Activated CD4-positive, alpha-beta memory T cell treated with anti-CD3 and anti-CD28 coated beads, Interleukin-2, amount 10 ng/mL, durations not matched to agents 7 days and 5 days (primary cell): ENCODE data around the gene NPSR1. TPM values are rescaled to one million over a fixed set of nuclear protein-coding genes. Genes with fewer than 3 reads are reported as not detected.
"Not testable (repeated sequence)": the region's sequence is repeated elsewhere in the genome, so short reads cannot be mapped to it uniquely, and the experiment has no call there.

ENCODE experiments used
- CTCF ChIA-PET: fragments of 350-600 bp; sonication (Branson Sonifier 250); formaldehyde crosslinking; loops from one replicate; lab custom pipeline; 2021; ENCODE audit warnings: antibody characterized with exemption, inconsistent platforms; lab: Charles Lee
- POLR2A ChIA-PET: fragments of 350-600 bp; sonication (Branson Sonifier 250); formaldehyde crosslinking; loops from one replicate; lab custom pipeline; 2021; ENCODE audit warnings: antibody characterized with exemption; lab: Charles Lee
- DNase-seq: peaks from one replicate; pipeline ENCODE4 v3.0.0-alpha.2; 2020
- H3K27ac Mint-ChIP-seq: one replicate; pipeline ENCODE4 v1.8.0; 2021; ENCODE audit warnings: mild to moderate bottlenecking, mixed read lengths
- H3K27me3 Mint-ChIP-seq: one replicate; pipeline ENCODE4 v1.8.0; 2021; ENCODE audit warnings: mixed read lengths
- H3K36me3 Mint-ChIP-seq: one replicate; pipeline ENCODE4 v1.8.0; 2021; ENCODE audit warnings: low read depth, mixed read lengths
- H3K4me1 Mint-ChIP-seq: one replicate; pipeline ENCODE4 v1.8.0; 2021; ENCODE audit warnings: mixed read lengths
- H3K4me3 Mint-ChIP-seq: one replicate; pipeline ENCODE4 v1.8.0; 2021; ENCODE audit warnings: mild to moderate bottlenecking, mixed read lengths
- H3K9me3 Mint-ChIP-seq: one replicate; pipeline ENCODE4 v1.8.0; 2021; ENCODE audit warnings: mixed read lengths
- total RNA-seq, 2 experiments: library from RNA; stranded (reverse); gene quantifications; one replicate each; pipeline ENCODE4 v1.2.3, GENCODE V29; 2021

NPSR1 gene
- total RNA-seq, 2 experiments from 2014 or later: not detected

DNA sequence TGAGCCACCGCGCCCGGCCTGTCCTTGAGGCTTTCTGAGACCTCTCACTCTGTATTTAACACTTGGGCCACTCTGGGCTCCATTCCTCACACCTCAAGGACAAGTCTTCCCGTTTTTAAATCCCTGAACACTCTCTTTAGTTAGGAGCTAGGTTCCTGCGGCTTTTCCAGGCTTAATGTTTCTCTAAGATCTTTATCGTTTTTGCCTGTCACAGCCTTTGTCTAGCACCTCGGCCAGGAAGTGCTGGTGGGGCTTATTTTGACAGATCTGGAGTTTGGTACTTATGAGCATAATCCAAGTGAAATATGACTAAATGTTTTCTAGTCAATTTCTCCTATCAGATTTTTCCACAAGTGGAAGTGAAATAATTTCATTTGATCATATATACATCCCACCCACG, 192.7 kb downstream of the NPSR1 start:
- Mint-ChIP-seq H3K4me3 (no peak overlapping the region), H3K4me1 (no peaks in the 10 kb centered on the region), H3K9me3 (no peaks in the 10 kb centered on the region), H3K27ac (no peak overlapping the region), H3K27me3 (no peaks in the 10 kb centered on the region), H3K36me3 (no peaks in the 10 kb centered on the region)
- ChIA-PET POLR2A (interaction anchor here (0.6 kb wide), 1 partner anchor 16 kb away, joined by 3 read pairs; no protein-coding TSS in a partner anchor), CTCF (no interaction called here)
- no peak for DNase-seq

DNA sequence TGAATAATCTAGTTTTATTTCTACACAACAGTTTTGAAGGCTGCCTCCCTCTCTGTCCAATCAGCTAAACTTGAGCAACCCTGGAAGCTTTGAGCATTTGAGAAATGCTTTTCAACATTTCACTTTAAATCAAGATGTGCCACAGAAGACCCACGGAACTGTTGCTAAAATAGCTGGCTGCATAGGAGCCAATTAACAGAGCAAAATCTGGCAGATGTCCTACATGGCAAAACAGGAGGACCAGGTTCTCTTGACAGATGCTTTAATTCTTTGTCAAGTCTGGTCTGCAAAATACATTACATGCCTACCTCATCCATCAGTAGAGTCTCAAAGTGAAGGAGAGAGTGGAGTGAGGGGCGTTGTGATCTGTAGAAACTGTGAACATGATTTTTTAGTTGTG, 193.4 kb downstream of the NPSR1 start:
- Mint-ChIP-seq H3K4me3 (no peak overlapping the region), H3K36me3 (no peaks in the 10 kb centered on the region)

DNA sequence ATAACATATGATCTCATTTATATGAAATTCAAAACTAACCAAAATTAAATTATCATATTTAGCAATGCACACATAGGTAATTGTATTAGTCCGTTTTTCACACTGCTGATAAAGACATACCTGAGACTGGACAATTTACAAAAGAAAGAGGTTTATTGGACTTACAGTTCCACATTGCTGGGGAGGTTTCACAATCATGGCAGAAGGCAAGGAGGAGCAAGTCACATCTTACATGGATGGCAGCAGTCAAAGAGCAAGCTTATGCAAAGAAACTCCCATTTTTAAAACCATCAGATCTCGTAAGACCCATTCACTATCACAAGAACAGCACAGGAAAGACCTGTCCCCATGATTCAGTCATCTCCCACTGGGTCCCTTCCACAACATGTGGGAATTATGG, 200.4 kb downstream of the NPSR1 start:
- POLR2A ChIA-PET, H3K36me3 Mint-ChIP-seq, H3K4me1 Mint-ChIP-seq, DNase-seq, CTCF ChIA-PET, H3K4me3 Mint-ChIP-seq, H3K9me3 Mint-ChIP-seq, H3K27ac Mint-ChIP-seq: not testable (repeated sequence)
- peaks cover 11% of the 10 kb centered on the region for H3K27me3 Mint-ChIP-seq

More for the DNA sequence above, 193.4 kb downstream of the NPSR1 start:
- H3K4me1 Mint-ChIP-seq: no peaks in the 10 kb centered on the region
- ChIA-PET POLR2A (no interaction called here), CTCF (no interaction called here)
- no peaks in the 10 kb centered on the region for H3K9me3 Mint-ChIP-seq
- peaks cover 2% of the 10 kb centered on the region for H3K27me3 Mint-ChIP-seq
- H3K27ac Mint-ChIP-seq: no peak overlapping the region
- DNase-seq: no peak

GRCh38 chr7:34859281-34859680, 201.3 kb downstream of the NPSR1 start:
- H3K4me1 Mint-ChIP-seq, CTCF ChIA-PET, H3K27ac Mint-ChIP-seq, H3K9me3 Mint-ChIP-seq, H3K36me3 Mint-ChIP-seq, POLR2A ChIA-PET, DNase-seq, H3K4me3 Mint-ChIP-seq: not testable (repeated sequence)
- H3K27me3 Mint-ChIP-seq: peaks cover 11% of the 10 kb centered on the region

DNA sequence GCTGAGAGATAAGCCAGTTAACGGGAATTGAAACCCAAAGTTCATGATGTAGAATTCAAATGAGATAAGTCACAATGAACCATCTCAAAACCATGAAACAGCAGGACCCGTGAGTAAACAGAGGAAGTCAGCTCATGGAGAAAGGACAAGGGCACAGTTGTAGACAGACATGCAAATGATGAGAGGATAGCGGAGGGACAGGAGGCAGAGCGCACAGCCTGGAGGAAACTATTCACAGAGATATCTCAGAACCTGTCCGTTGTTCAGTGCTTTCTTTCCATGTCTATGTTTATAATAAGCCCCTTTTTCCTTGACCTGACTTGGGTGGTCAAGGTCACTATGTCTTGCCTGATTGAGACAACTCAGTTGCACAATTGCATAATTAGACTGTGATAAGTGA, 208.2 kb downstream of the NPSR1 start:
- H3K27me3 Mint-ChIP-seq, POLR2A ChIA-PET, CTCF ChIA-PET, H3K36me3 Mint-ChIP-seq, DNase-seq, H3K27ac Mint-ChIP-seq, H3K4me3 Mint-ChIP-seq, H3K4me1 Mint-ChIP-seq, H3K9me3 Mint-ChIP-seq: not testable (repeated sequence)

DNA sequence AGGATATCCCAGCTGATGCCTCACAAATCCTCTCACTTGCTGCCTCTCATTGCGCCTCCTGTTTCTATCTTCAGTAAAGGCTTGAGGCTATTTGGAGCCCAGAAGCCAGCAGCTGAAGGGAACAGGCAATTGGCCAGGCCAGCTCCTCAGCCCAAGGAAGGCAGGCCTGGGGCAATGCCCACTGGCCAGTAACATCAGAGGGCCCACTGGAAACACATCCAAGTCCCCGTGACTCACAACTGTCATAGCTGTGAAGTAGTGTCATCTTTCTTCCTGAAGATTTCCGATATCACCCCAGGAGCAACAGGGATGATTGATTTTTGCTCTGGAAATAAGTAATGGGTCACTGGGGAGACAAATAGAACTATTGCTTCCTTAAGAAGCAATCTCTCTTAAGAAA, 209.3 kb downstream of the NPSR1 start:
- POLR2A ChIA-PET, CTCF ChIA-PET, H3K27ac Mint-ChIP-seq, H3K4me1 Mint-ChIP-seq, H3K27me3 Mint-ChIP-seq, DNase-seq, H3K4me3 Mint-ChIP-seq, H3K36me3 Mint-ChIP-seq, H3K9me3 Mint-ChIP-seq: not testable (repeated sequence)

- H3K27ac Mint-ChIP-seq, H3K4me1 Mint-ChIP-seq, POLR2A ChIA-PET, H3K4me3 Mint-ChIP-seq, DNase-seq, H3K27me3 Mint-ChIP-seq, CTCF ChIA-PET, H3K36me3 Mint-ChIP-seq, H3K9me3 Mint-ChIP-seq: not testable (repeated sequence)
Measured at GRCh38 chr7:34868602-34869001, 210.6 kb downstream of the NPSR1 start.

- Mint-ChIP-seq H3K4me3 (no peak overlapping the region), H3K27ac (no peak overlapping the region), H3K4me1 (no peaks in the 10 kb centered on the region), H3K36me3 (no peaks in the 10 kb centered on the region), H3K9me3 (no peaks in the 10 kb centered on the region), H3K27me3 (no peaks in the 10 kb centered on the region)
- ChIA-PET POLR2A (no interaction called here), CTCF (no interaction called here)
- DNase-seq: no peak
Measured at GRCh38 chr7:34869057-34869456, 211.0 kb downstream of the NPSR1 start.

DNA sequence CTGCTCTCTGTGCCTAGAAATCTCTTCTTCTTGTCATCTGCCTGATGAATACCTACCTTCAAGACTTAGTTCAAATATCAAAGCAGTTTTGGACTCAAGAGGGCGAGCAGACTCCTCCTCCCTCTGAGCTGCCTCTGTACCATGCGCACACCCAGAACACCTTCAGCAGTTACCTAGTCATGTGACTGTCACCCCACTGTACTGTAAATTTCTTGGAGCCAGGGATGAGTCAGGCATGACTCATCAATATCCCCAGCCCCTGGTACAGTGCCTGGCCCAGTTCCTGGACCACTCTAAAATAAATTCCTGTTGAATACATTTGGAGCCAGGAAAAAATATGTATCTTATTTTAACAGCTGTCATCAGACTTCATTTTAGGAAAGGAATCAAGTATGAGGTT, 212.0 kb downstream of the NPSR1 start:
- H3K4me1 Mint-ChIP-seq, DNase-seq, H3K27me3 Mint-ChIP-seq, H3K27ac Mint-ChIP-seq, H3K9me3 Mint-ChIP-seq, CTCF ChIA-PET, POLR2A ChIA-PET, H3K4me3 Mint-ChIP-seq, H3K36me3 Mint-ChIP-seq: not testable (repeated sequence)

- H3K36me3 Mint-ChIP-seq, H3K4me3 Mint-ChIP-seq, POLR2A ChIA-PET, H3K27ac Mint-ChIP-seq, H3K4me1 Mint-ChIP-seq, H3K27me3 Mint-ChIP-seq, CTCF ChIA-PET, H3K9me3 Mint-ChIP-seq, DNase-seq: not testable (repeated sequence)
Measured at GRCh38 chr7:34874329-34874728, 216.3 kb downstream of the NPSR1 start.

- DNase-seq: no peak
- Mint-ChIP-seq H3K27ac (no peak overlapping the region), H3K4me3 (no peak overlapping the region), H3K27me3 (no peaks in the 10 kb centered on the region), H3K9me3 (no peaks in the 10 kb centered on the region), H3K36me3 (no peaks in the 10 kb centered on the region), H3K4me1 (no peaks in the 10 kb centered on the region)
- ChIA-PET POLR2A (no interaction called here), CTCF (no interaction called here)
Measured at GRCh38 chr7:34875481-34875880, 217.5 kb downstream of the NPSR1 start.

- DNase-seq, H3K36me3 Mint-ChIP-seq, H3K27me3 Mint-ChIP-seq, H3K27ac Mint-ChIP-seq, CTCF ChIA-PET, POLR2A ChIA-PET, H3K4me3 Mint-ChIP-seq, H3K4me1 Mint-ChIP-seq: not testable (repeated sequence)
- H3K9me3 Mint-ChIP-seq: peaks cover 10% of the 10 kb centered on the region
Measured at GRCh38 chr7:34878944-34879735, 221.1 kb downstream of the NPSR1 start.

- CTCF ChIA-PET: no interaction called here
- no peak overlapping the region for H3K4me3 Mint-ChIP-seq
- DNase-seq: no peak
- no peaks in the 10 kb centered on the region for H3K4me1 Mint-ChIP-seq
- POLR2A ChIA-PET: no interaction called here
- no peaks in the 10 kb centered on the region for H3K27me3 Mint-ChIP-seq
- H3K36me3 Mint-ChIP-seq: peaks cover 5% of the 10 kb centered on the region
- H3K9me3 Mint-ChIP-seq: peaks cover 12% of the 10 kb centered on the region
- no peak overlapping the region for H3K27ac Mint-ChIP-seq
Measured at GRCh38 chr7:34879871-34880270, 221.9 kb downstream of the NPSR1 start.

- CTCF ChIA-PET: not testable (repeated sequence)
Measured at GRCh38 chr7:34883855-34884254, 225.8 kb downstream of the NPSR1 start.

More at GRCh38 chr7:34883855-34884254, 225.8 kb downstream of the NPSR1 start:
- H3K4me1 Mint-ChIP-seq, H3K4me3 Mint-ChIP-seq, H3K27me3 Mint-ChIP-seq, H3K36me3 Mint-ChIP-seq, DNase-seq, POLR2A ChIA-PET, H3K27ac Mint-ChIP-seq: not testable (repeated sequence)
- peaks cover 12% of the 10 kb centered on the region for H3K9me3 Mint-ChIP-seq
